ENCODE data around the gene CLRN2. TPM values are rescaled to one million over a fixed set of nuclear protein-coding genes. Genes with fewer than 3 reads are reported as not detected.

Gene CLRN2
- total RNA-seq, 1 experiment from 2014 or later: not detected

DNA sequence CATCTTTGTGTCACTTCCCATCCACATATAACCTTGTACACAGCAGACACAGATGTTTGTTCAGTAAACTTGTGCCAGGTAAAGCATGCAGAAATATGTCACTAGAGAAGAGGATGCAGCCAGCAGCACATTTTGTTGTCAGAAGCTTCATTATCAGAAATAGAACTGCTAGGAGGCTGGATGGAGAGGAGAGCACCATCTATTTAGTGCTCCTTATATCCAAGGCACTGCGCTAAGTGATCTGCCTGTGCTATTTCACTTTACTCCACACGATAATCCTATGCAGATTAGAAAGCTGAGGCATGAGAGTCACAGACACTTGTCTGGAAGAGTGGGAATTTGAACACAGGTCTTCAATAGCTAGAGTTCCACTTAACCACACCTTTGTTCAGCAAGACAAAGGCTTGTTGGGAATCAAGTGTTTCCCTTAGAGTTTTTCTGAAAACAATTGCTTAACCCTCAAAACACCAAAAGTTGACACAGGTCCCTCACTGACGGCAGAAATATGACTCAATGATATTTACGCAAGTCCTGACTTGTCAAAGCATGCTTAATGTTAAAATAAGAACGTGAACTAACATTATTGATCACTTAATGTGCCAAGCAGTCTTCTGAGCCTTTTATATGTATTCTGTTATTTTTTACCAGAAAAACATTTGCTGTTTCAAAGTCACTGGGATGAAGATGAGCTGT is 1.8 kb upstream of the CLRN2 start:
- peaks cover 25% of the 10 kb centered on the region for H3K27me3 ChIP-seq (ENCODE audit: low read length)
- no peak overlapping the region for H3K27ac ChIP-seq (ENCODE audit: low read length)
- ChIA-PET POLR2A (ENCODE audit: unreplicated experiment) (no interaction called here), CTCF (no interaction called here)
- peaks cover 10% of the 10 kb centered on the region for H3K4me1 ChIP-seq (ENCODE audit: insufficient read depth, low read length)
- no peaks in the 10 kb centered on the region for H3K9me2 ChIP-seq (replicated peaks; ENCODE audit: low read length)
- intact Hi-C loops (cut with micrococcal nuclease): loop anchor here (1.0 to 10.0 kb wide), 2 partner anchors 64 to 122 kb away; partner anchors contain the start of gene LAP3
- H3K9me3 ChIP-seq (ENCODE audit: low read length): no peaks in the 10 kb centered on the region
- no peaks in the 10 kb centered on the region for H4K20me1 ChIP-seq (ENCODE audit: low read length)
- no peak overlapping the region for H3K9ac ChIP-seq (ENCODE audit: low read length)
- TF ChIP-seq EZH2phosphoT487 (IDR thresholded peaks at IDR 0.05; ENCODE audit: borderline replicate concordance, low read length): no peak
- TF ChIP-seq EZH2 (IDR thresholded peaks at IDR 0.05; ENCODE audit: low read length, unreplicated experiment): no peak
- TF ChIP-seq CTCF (conservative IDR thresholded peaks at IDR 0.05; ENCODE audit: low read depth, low read length): no peak
- BruUV-seq (replicated peaks): no TSS peak
- no peaks in the 10 kb centered on the region for H3F3A ChIP-seq (ENCODE audit: low read length, unreplicated experiment)
- DNase-seq (no peak), ATAC-seq (no peak)
- H3K4me3 ChIP-seq (ENCODE audit: low read length): peak overlapping the region; percentile 89; the same call in 1 of the 2 replicates
- no peaks in the 10 kb centered on the region for H3K36me3 ChIP-seq (ENCODE audit: low read depth, low read length)
- H3K79me2 ChIP-seq (ENCODE audit: low read length): peaks cover 20% of the 10 kb centered on the region
- H2AFZ ChIP-seq (ENCODE audit: low read length): peak overlapping the region; percentile 53; the same call in 1 of the 2 replicates
- peak overlapping the region; percentile 70 for H3K4me2 ChIP-seq (ENCODE audit: low read length)

GRCh38 chr4:17515445-17516407 is 761 bp downstream of the CLRN2 start:
- Histone ChIP-seq H3K4me3 (ENCODE audit: low read length) (no peak overlapping the region), H3K9me3 (ENCODE audit: low read length) (no peaks in the 10 kb centered on the region), H4K20me1 (ENCODE audit: low read length) (no peaks in the 10 kb centered on the region), H3K27ac (ENCODE audit: low read length) (no peak overlapping the region), H3K9me2 (replicated peaks; ENCODE audit: low read length) (no peaks in the 10 kb centered on the region), H3K4me2 (ENCODE audit: low read length) (no peak overlapping the region), H3K9ac (ENCODE audit: low read length) (no peak overlapping the region), H3K27me3 (ENCODE audit: low read length) (peaks cover 35% of the 10 kb centered on the region), H3K79me2 (ENCODE audit: low read length) (peaks cover 11% of the 10 kb centered on the region), H2AFZ (ENCODE audit: low read length) (0 out of 2 replicates have a peak overlapping the region, but pooled peaks have one; percentile 18), H3K36me3 (ENCODE audit: low read depth, low read length) (no peaks in the 10 kb centered on the region), H3F3A (ENCODE audit: low read length, unreplicated experiment) (no peaks in the 10 kb centered on the region), H3K4me1 (ENCODE audit: insufficient read depth, low read length) (peaks cover 7% of the 10 kb centered on the region)
- CTCF ChIA-PET: no interaction called here
- intact Hi-C loops (cut with micrococcal nuclease): loop anchor here (10.0 kb wide), 1 partner anchor 119 kb away; no protein-coding TSS in a partner anchor
- DNase-seq (no peak), ATAC-seq (no peak)
- POLR2A ChIA-PET (ENCODE audit: unreplicated experiment): no interaction called here
- TF ChIP-seq EZH2phosphoT487 (IDR thresholded peaks at IDR 0.05; ENCODE audit: borderline replicate concordance, low read length): no peak
- TF ChIP-seq CTCF (conservative IDR thresholded peaks at IDR 0.05; ENCODE audit: low read depth, low read length): no peak
- TF ChIP-seq EZH2 (IDR thresholded peaks at IDR 0.05; ENCODE audit: low read length, unreplicated experiment): no peak
- BruUV-seq (replicated peaks): no TSS peak
